GM12878 (cell line): ENCODE measurements around the gene CHRM2. TPM values are rescaled to one million over a fixed set of nuclear protein-coding genes. Genes with fewer than 3 reads are reported as not detected.

ENCODE experiments used
- ATAC-seq: fragments of 200-7000 bp; cut with Tn5 transposase; 3 replicates; pipeline ENCODE4 v1.9.1; 2020; ENCODE audit warnings: mild to moderate bottlenecking, moderate library complexity
- BruUV-seq: library from RNA; stranded (reverse); fragments of 400-500 nt; replicated peaks from 2 replicates; lab custom pipeline; 2021; lab: Mats Ljungman, UMichigan
- CTCF ChIA-PET: fragments of 300-600 bp; sonication (Branson Sonifier 250); formaldehyde crosslinking; extraction: SDS; loops from one replicate; lab custom pipeline; 2021; ENCODE audit warnings: inconsistent platforms; lab: Yijun Ruan, JAX
- POLR2A ChIA-PET: fragments of 350-600 bp; formaldehyde crosslinking; extraction: SDS; loops from one replicate; lab custom pipeline; 2021; ENCODE audit warnings: inconsistent platforms; lab: Charles Lee
- RAD21 ChIA-PET: fragments of 300-600 bp; sonication (Branson Sonifier 250); formaldehyde crosslinking; loops from one replicate; lab custom pipeline; 2023; ENCODE audit warnings: antibody characterized with exemption; ENCODE audit not compliant: unreplicated experiment; lab: Charles Lee
- SMC1A ChIA-PET: fragments of 300-600 bp; sonication (Branson Sonifier 250); formaldehyde crosslinking; loops from one replicate; lab custom pipeline; 2023; ENCODE audit not compliant: unreplicated experiment, uncharacterized antibody; lab: Charles Lee
- DNase-seq: peaks from one replicate; pipeline ENCODE4 v3.0.0-alpha.2; 2011; ENCODE audit warnings: low read depth, low spot score
- FAIRE-seq: peaks from 3 replicates; lab custom pipeline; 2011; peaks lifted over from hg19 to GRCh38; lab: Jason Lieb, UNC
- H2AFZ ChIP-seq: 2 replicates; pipeline ENCODE4 v1.6.0; 2011; ENCODE audit warnings: low read depth, low read length, control low read depth; ENCODE audit not compliant: control insufficient read depth
- H3K27ac ChIP-seq: 2 replicates; pipeline ENCODE4 v1.5.1; 2011; ENCODE audit warnings: control low read depth; ENCODE audit not compliant: control insufficient read depth, insufficient read depth
- H3K27me3 ChIP-seq, 2 experiments: replicated peaks in 1 of 2; 2 replicates each; pipeline versions ENCODE4 v1.6.0 to v1.6.1; 2011; ENCODE audit warnings: low read length in 1 of 2; ENCODE audit not compliant: control insufficient read depth in 2 of 2, insufficient read depth in 2 of 2
- H3K36me3 ChIP-seq, 2 experiments: 2 replicates each; pipeline ENCODE4 v1.5.1; 2011; ENCODE audit warnings: low read length in 1 of 2; ENCODE audit not compliant: control insufficient read depth in 2 of 2, insufficient read depth in 2 of 2
- H3K4me1 ChIP-seq: 2 replicates; pipeline ENCODE4 v1.6.1; 2011; ENCODE audit warnings: mild to moderate bottlenecking, low read length, moderate library complexity, mixed read lengths; ENCODE audit not compliant: control insufficient read depth, insufficient read depth
- H3K4me2 ChIP-seq: 2 replicates; pipeline ENCODE4 v1.6.0; 2011; ENCODE audit warnings: control low read depth; ENCODE audit not compliant: control insufficient read depth, insufficient read depth
- H3K4me3 ChIP-seq: fragments of 200-600 bp; sonication (generic); 2 replicates; pipeline ENCODE4 v1.5.1; 2016
- H3K79me2 ChIP-seq: 2 replicates; pipeline ENCODE4 v1.6.0; 2011; ENCODE audit warnings: low read length; ENCODE audit not compliant: control insufficient read depth, insufficient read depth
- H3K9ac ChIP-seq: 2 replicates; pipeline ENCODE4 v1.8.0; 2011; ENCODE audit warnings: low read length, control low read depth, mixed read lengths; ENCODE audit not compliant: control insufficient read depth, insufficient read depth
- H3K9me3 ChIP-seq: replicated peaks from 3 replicates; pipeline ENCODE4 v1.5.1; 2011; ENCODE audit warnings: mild to moderate bottlenecking, low read length; ENCODE audit not compliant: control insufficient read depth, insufficient read depth
- H4K20me1 ChIP-seq: 2 replicates; pipeline ENCODE4 v1.6.0; 2011; ENCODE audit not compliant: control insufficient read depth, insufficient read depth
- CBX3 ChIP-seq: fragments of 200-600 bp; sonication (generic); IDR thresholded peaks from 2 replicates; pipeline ENCODE4 v1.6.1; 2016; ENCODE audit warnings: low read depth, borderline replicate concordance
- CHD4 ChIP-seq: fragments of 200-600 bp; sonication (generic); IDR thresholded peaks from 2 replicates; pipeline ENCODE4 v1.6.1; 2016; ENCODE audit warnings: mild to moderate bottlenecking
- FOS ChIP-seq: IDR thresholded peaks from 3 replicates; pipeline ENCODE4 v1.6.1; 2011; ENCODE audit warnings: borderline replicate concordance; ENCODE audit not compliant: insufficient read length; ENCODE audit errors: extremely low read depth
- GATAD2B ChIP-seq: fragments of 450-650 bp; conservative IDR thresholded peaks from 2 replicates; pipeline ENCODE4 v1.6.1; 2017; ENCODE audit warnings: low read depth, mild to moderate bottlenecking, moderate library complexity
- MEF2A ChIP-seq: IDR thresholded peaks from 2 replicates; pipeline ENCODE4 v1.6.1; 2011; ENCODE audit warnings: low read depth, mild to moderate bottlenecking, low read length, moderate library complexity; ENCODE audit not compliant: insufficient read depth
- RELB ChIP-seq: fragments of 450-650 bp; IDR thresholded peaks from 2 replicates; pipeline ENCODE4 v1.6.1; 2017; ENCODE audit warnings: low read depth, mild to moderate bottlenecking, moderate library complexity
- TAF1 ChIP-seq: IDR thresholded peaks from 2 replicates; pipeline ENCODE4 v1.6.1; 2011; ENCODE audit warnings: mild to moderate bottlenecking, low read depth, low read length, borderline replicate concordance
- USF1 ChIP-seq: IDR thresholded peaks from 2 replicates; pipeline ENCODE4 v1.6.1; 2011; ENCODE audit warnings: borderline replicate concordance, low read depth, mild to moderate bottlenecking, moderate library complexity, mixed read lengths, low read length; ENCODE audit not compliant: insufficient read depth; ENCODE audit errors: extremely low read length
- YY1 ChIP-seq: IDR thresholded peaks from 2 replicates; pipeline ENCODE4 v1.6.1; 2011; ENCODE audit warnings: low read depth, mild to moderate bottlenecking, low read length
- WGBS: methylation state at CpG from one replicate; pipeline ENCODE4 v1.1.6; 2016; ENCODE audit warnings: low lambda C conversion rate; ENCODE audit not compliant: insufficient replicate concordance, insufficient coverage; ENCODE audit errors: missing lambda C conversion rate; 5-methylcytosine and 5-hydroxymethylcytosine counted together
- in situ Hi-C: fragments of 300-500 bp; cut with MboI; formaldehyde crosslinking; loops from 9 replicates; pipeline ENCODE4 v1.14.3; 2018; ENCODE audit warnings: mixed read lengths
- intact Hi-C: fragments of 100-400 bp; cut with micrococcal nuclease; formaldehyde crosslinking; loops from one replicate; pipeline ENCODE4 v1.14.2; 2022; ENCODE audit not compliant: unreplicated experiment
- polyA plus RNA-seq, 11 experiments: library from polyadenylated mRNA; depleted of rRNA in 4 of 11; unstranded in 6 of 11; stranded (reverse) in 5 of 11; fragments of >200 nt; fragmentation: Nextera tagmentation in 4 of 11; fragmentation: Illumina TruSeq in 1 of 11; extraction: Ambion mirVana in 4 of 11; extraction: Trizol in 1 of 11; gene quantifications; 1 replicate in 1 of 11; 2 replicates in 10 of 11; pipeline versions ENCODE4 v1.2.1 to v1.2.3, GENCODE V29; 2011 to 2016; ENCODE audit warnings: inconsistent platforms in 2 of 11, missing spikeins in 2 of 11, low read depth in 1 of 11
- total RNA-seq, 4 experiments: library from RNA; depleted of rRNA in 3 of 4; stranded (reverse); fragments of >200 nt in 3 of 4; fragmentation: Illumina TruSeq in 1 of 4; extraction: Trizol in 1 of 4; gene quantifications; 2 replicates each; pipeline versions ENCODE4 v1.2.1 to v1.2.3, GENCODE V29; 2013 to 2021
- TF ChIP-seq, protein P1 (sequence below): fragments of 450-650 bp; IDR thresholded peaks from 2 replicates; pipeline ENCODE4 v1.6.1; 2017; ENCODE audit warnings: borderline replicate concordance

CHRM2 gene
- total and polyA plus RNA-seq, 10 of the 15 experiments (the other 5 are each of a cell fraction or from before 2014, with no cell fraction given): 0.05 TPM; not detected in 9

- ChIA-PET CTCF (no interaction called here), RAD21 (no interaction called here), SMC1A (interaction anchor here (0.7 kb wide), 1 partner anchor 53 kb away, joined by 3 read pairs; no protein-coding TSS in a partner anchor), POLR2A (no interaction called here)
- DNase-seq: no peak
- no peak for FAIRE-seq
- intact Hi-C loops: no loop called here
- Histone ChIP-seq H4K20me1 (no peaks in the 10 kb centered on the region), H3K4me3 (no peak overlapping the region), H3K27me3 (no peaks in the 10 kb centered on the region), H3K27ac (no peak overlapping the region), H2AFZ (no peak overlapping the region), H3K9me3 (no peaks in the 10 kb centered on the region), H3K9ac (no peak overlapping the region), H3K79me2 (no peaks in the 10 kb centered on the region), H3K4me1 (no peaks in the 10 kb centered on the region), H3K4me2 (no peak overlapping the region), H3K36me3 (no peaks in the 10 kb centered on the region)
- no peak for TF ChIP-seq FOS
- TF ChIP-seq MEF2A: no peak
- no peak for TF ChIP-seq TAF1
- TF ChIP-seq, protein P1, sequence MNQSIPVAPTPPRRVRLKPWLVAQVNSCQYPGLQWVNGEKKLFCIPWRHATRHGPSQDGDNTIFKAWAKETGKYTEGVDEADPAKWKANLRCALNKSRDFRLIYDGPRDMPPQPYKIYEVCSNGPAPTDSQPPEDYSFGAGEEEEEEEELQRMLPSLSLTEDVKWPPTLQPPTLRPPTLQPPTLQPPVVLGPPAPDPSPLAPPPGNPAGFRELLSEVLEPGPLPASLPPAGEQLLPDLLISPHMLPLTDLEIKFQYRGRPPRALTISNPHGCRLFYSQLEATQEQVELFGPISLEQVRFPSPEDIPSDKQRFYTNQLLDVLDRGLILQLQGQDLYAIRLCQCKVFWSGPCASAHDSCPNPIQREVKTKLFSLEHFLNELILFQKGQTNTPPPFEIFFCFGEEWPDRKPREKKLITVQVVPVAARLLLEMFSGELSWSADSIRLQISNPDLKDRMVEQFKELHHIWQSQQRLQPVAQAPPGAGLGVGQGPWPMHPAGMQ: no peak
- no peak for TF ChIP-seq RELB
- no peak for TF ChIP-seq USF1
- TF ChIP-seq CBX3: no peak
- TF ChIP-seq YY1: no peak
- TF ChIP-seq CHD4: no peak
- TF ChIP-seq GATAD2B: no peak
- in situ Hi-C loops: no loop called here
- WGBS: 3% methylated on average over 2 of the region's 2 CpGs
- no TSS peak for BruUV-seq
- no peak for ATAC-seq
Measured at GRCh38 chr7:137036768-137037167, 168.3 kb downstream of the CHRM2 start.
